Activated CD4-positive, CD25-positive, alpha-beta regulatory T cell treated with anti-CD3 and anti-CD28 coated beads, Interleukin-2, amount 50 U/mL, for 24 hours (primary cell): ENCODE measurements around the gene NR2F2.
"Not testable (repeated sequence)": the region's sequence is repeated elsewhere in the genome, so short reads cannot be mapped to it uniquely, and the experiment has no call there.

Source experiments
- ATAC-seq, 2 donors: fragments of 150-1000 bp; cut with Tn5 transposase; one replicate each; pipeline ENCODE4 v1.10.0; 2021; ENCODE audit warnings: mild to moderate bottlenecking in 1 of 2, moderate library complexity in 1 of 2

The NR2F2 gene

GRCh38 chr15:96369825-96370621, 39.5 kb downstream of the NR2F2 start:
- ATAC-seq, result no peak

DNA sequence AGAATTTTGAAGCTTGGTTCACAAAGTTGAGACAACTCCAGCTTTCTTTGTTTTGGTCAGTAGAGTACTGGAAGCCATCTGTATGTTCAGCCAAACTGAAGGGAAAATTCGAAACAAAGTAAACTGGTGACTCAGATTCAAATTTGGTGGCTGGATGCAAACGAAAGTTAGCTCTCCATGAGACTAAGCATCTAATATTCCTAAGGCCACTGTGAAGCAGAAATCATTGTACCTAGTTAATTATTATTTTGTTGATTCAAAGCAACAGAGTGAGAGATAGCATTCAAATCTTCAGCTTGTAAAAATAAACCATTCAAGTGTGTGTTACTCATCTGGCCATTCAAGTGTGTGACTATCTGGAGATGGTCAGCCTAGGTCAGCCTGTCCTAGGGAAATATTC, 42.1 kb downstream of the NR2F2 start:
- no peak for ATAC-seq

- no peak for ATAC-seq
Measured at GRCh38 chr15:96374499-96374898, 44.0 kb downstream of the NR2F2 start.

DNA sequence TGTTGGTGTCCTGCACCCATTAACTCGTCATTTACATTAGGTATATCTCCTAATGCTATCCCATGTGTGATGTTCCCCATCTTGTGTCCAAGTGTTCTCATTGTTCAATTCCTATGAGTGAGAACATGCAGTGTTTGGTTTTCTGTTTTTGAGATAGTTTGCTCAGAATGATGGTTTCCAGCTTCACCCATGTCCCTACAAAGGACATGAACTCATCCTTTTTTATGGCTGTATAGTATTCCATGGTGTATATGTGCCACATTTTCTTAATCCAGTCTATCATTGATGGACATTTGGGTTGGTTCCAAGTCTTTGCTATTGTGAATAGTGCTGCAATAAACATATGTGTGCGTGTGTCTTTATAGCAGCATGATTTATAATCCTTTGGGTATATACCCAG, 49.1 kb downstream of the NR2F2 start:
- ATAC-seq, result not testable (repeated sequence)

GRCh38 chr15:96381463-96381862, 51.0 kb downstream of the NR2F2 start:
- no peak for ATAC-seq

GRCh38 chr15:96385195-96385594, 54.7 kb downstream of the NR2F2 start:
- no peak for ATAC-seq

DNA sequence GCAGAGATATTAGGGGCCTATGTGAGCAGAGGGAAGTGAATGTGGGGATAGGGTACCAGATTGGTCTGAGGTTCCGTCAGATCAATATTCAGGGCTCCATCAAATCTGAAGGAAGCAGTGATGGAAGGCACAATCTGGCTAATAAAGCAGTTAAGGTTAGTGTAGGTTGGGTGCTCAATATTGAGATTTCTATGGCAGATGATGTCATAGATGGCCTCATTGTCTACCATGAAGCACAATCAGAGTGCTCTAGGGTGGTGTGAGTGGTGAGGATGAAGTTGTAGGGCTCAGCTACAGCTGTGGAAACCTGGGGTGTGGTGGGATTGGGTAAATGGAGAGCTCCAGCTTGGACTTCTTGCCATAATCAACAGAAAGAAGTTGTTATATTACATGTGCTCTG, 58.2 kb downstream of the NR2F2 start:
- ATAC-seq, result no peak
